Right cardiac atrium (tissue), 5 donors: ENCODE results near the gene WDR77. TPM values are rescaled to one million over a fixed set of nuclear protein-coding genes. Genes with fewer than 3 reads are reported as not detected.

ENCODE experiments used
- ATAC-seq, 2 donors: fragments of 200-7000 bp; cut with Tn5 transposase; one replicate each; pipeline versions ENCODE4 v1.8.0 to v1.9.1; 2020; ENCODE audit warnings: moderate library complexity in 2 of 2, mild to moderate bottlenecking in 1 of 2
- DNase-seq, 3 donors: peaks; one replicate each; pipeline ENCODE4 v3.0.0-alpha.2; 2020
- H3K27ac ChIP-seq: one replicate; pipeline ENCODE4 v1.5.1; 2013; ENCODE audit warnings: mild to moderate bottlenecking, low read length, control low read depth, moderate library complexity
- H3K27me3 ChIP-seq: one replicate; pipeline ENCODE4 v1.6.1; 2013; ENCODE audit not compliant: control insufficient read depth, insufficient read depth
- H3K4me1 ChIP-seq: one replicate; pipeline ENCODE4 v1.6.1; 2013; ENCODE audit warnings: low read length; ENCODE audit not compliant: control insufficient read depth, insufficient read depth
- H3K4me3 ChIP-seq: one replicate; pipeline ENCODE4 v1.5.1; 2013; ENCODE audit warnings: low read length, control low read depth
- H3K9me3 ChIP-seq: one replicate; pipeline ENCODE4 v1.6.1; 2013; ENCODE audit warnings: low read length; ENCODE audit not compliant: control insufficient read depth
- WGBS: extraction: QIAGEN DNeasy Blood & Tissue Kit; methylation state at CpG from one replicate; pipeline ENCODE4 v1.1.7; 2013; 5-methylcytosine and 5-hydroxymethylcytosine counted together
- intact Hi-C, 4 donors: fragments of 100-400 bp; cut with DNase I; formaldehyde crosslinking; loops; one replicate each; pipeline versions ENCODE4 v1.11.0 to v1.14.0; 2022 to 2023
- polyA plus RNA-seq: library from polyadenylated mRNA; stranded (reverse); fragments of 200-250 nt; gene quantifications from one replicate; pipeline ENCODE4 v1.2.3, GENCODE V29; 2013
- total RNA-seq, 4 donors: library from RNA; stranded (reverse); fragmentation: NEBNext Ultra II Directional; extraction: Animal tissue kit (Norgen Biotek cat#: 25700); gene quantifications; one replicate each; pipeline ENCODE4 v1.2.1, GENCODE V29; 2021
- donor health status: healthy with polysubstance abuse.
- donor health status: DM: no; HTN: yes; CAD: no.
- donor health status: DM: no; HTN: no; CAD: no.
- donor health status: DM: no; HTN: yes; CAD: no; lungs with severe emphysema.
- donor health status: DM: yes; HTN: yes; CAD: no.

Gene WDR77
- total and polyA plus RNA-seq, 5 donors, result 24.1 to 29.2 (median 28.2) TPM

- no peaks in the 10 kb centered on the region for H3K4me1 ChIP-seq
- no peaks in the 10 kb centered on the region for H3K9me3 ChIP-seq
- intact Hi-C loops, result loop anchor here in 3 of 4 donors (10.0 kb wide), 2 partner anchors 271 to 281 kb away; partner anchors contain the start of gene DDX20 (in 1 of the 3)
- H3K27me3 ChIP-seq, result no peaks in the 10 kb centered on the region
- no peak overlapping the region for H3K27ac ChIP-seq
- no peak overlapping the region for H3K4me3 ChIP-seq
- DNase-seq, result no peak
- ATAC-seq, result no peak
- WGBS, result 74% methylated on average over 2 of the region's 2 CpGs
Observed at GRCh38 chr1:111483876-111484275, 34.8 kb upstream of the WDR77 start.

- Histone ChIP-seq H3K4me1 (no peaks in the 10 kb centered on the region), H3K4me3 (no peak overlapping the region), H3K9me3 (no peaks in the 10 kb centered on the region), H3K27ac (no peak overlapping the region), H3K27me3 (no peaks in the 10 kb centered on the region)
- DNase-seq, result no peak
- intact Hi-C loops, result loop anchor here in 3 of 4 donors (10.0 kb wide), 2 partner anchors 272 to 282 kb away; partner anchors contain the start of gene DDX20 (in 1 of the 3)
- WGBS, result 47% methylated on average over 3 of the region's 3 CpGs
- no peak for ATAC-seq
Observed at GRCh38 chr1:111483166-111483565, 34.1 kb upstream of the WDR77 start.

GRCh38 chr1:111481387-111482221 lies 32.5 kb upstream of the WDR77 start:
- Histone ChIP-seq H3K27me3 (no peaks in the 10 kb centered on the region), H3K9me3 (no peaks in the 10 kb centered on the region), H3K4me1 (peaks cover 5% of the 10 kb centered on the region), H3K4me3 (no peak overlapping the region), H3K27ac (no peak overlapping the region)
- ATAC-seq, result peak; percentile 95
- peak; percentile 75 to 91 (median 89) for DNase-seq
- WGBS, result 24% methylated on average over 8 of the region's 8 CpGs
- intact Hi-C loops, result loop anchor here in 3 of 4 donors (10.0 kb wide), 2 partner anchors 273 to 283 kb away; partner anchors contain the start of gene DDX20 (in 1 of the 3)

- DNase-seq (no peak), ATAC-seq (no peak)
- intact Hi-C loops, result loop anchor here in 3 of 4 donors (10.0 kb wide), 2 partner anchors 274 to 284 kb away; partner anchors contain the start of gene DDX20 (in 1 of the 3)
- Histone ChIP-seq H3K9me3 (no peaks in the 10 kb centered on the region), H3K27ac (no peak overlapping the region), H3K4me1 (peaks cover 6% of the 10 kb centered on the region), H3K27me3 (no peaks in the 10 kb centered on the region), H3K4me3 (no peak overlapping the region)
- 68% methylated on average over 1 of the region's 1 CpG for WGBS
Observed at GRCh38 chr1:111480674-111481073, 31.6 kb upstream of the WDR77 start.

- WGBS, result 38% methylated on average over 2 of the region's 2 CpGs
- no peak overlapping the region for H3K27ac ChIP-seq
- no peak overlapping the region for H3K4me3 ChIP-seq
- peaks cover 6% of the 10 kb centered on the region for H3K4me1 ChIP-seq
- DNase-seq (no peak), ATAC-seq (no peak)
- no peaks in the 10 kb centered on the region for H3K27me3 ChIP-seq
- intact Hi-C loops, result no loop called here
- H3K9me3 ChIP-seq, result no peaks in the 10 kb centered on the region
Observed at GRCh38 chr1:111476761-111477309, 27.8 kb upstream of the WDR77 start.

- Histone ChIP-seq H3K9me3 (no peaks in the 10 kb centered on the region), H3K4me1 (peaks cover 6% of the 10 kb centered on the region), H3K4me3 (no peak overlapping the region), H3K27ac (no peak overlapping the region), H3K27me3 (no peaks in the 10 kb centered on the region)
- DNase-seq (no peak), ATAC-seq (no peak)
- intact Hi-C loops, result no loop called here
Observed at GRCh38 chr1:111476214-111476613, 27.2 kb upstream of the WDR77 start.

- H3K27ac ChIP-seq, result peak overlapping the region; percentile 13
- peaks cover 6% of the 10 kb centered on the region for H3K4me1 ChIP-seq
Observed at GRCh38 chr1:111475701-111476100, 26.6 kb upstream of the WDR77 start.

GRCh38 chr1:111474521-111474920 lies 25.5 kb upstream of the WDR77 start:
- Histone ChIP-seq H3K4me3 (peak overlapping the region; percentile 2), H3K27me3 (no peaks in the 10 kb centered on the region), H3K9me3 (no peaks in the 10 kb centered on the region), H3K27ac (peak overlapping the region; percentile 16), H3K4me1 (peaks cover 6% of the 10 kb centered on the region)
- WGBS, result 29% methylated on average over 4 of the region's 4 CpGs
- ATAC-seq (no peak), DNase-seq (no peak)
- intact Hi-C loops, result no loop called here

More at GRCh38 chr1:111475701-111476100, 26.6 kb upstream of the WDR77 start:
- no peak for ATAC-seq
- Histone ChIP-seq H3K4me3 (no peak overlapping the region), H3K27me3 (no peaks in the 10 kb centered on the region), H3K9me3 (no peaks in the 10 kb centered on the region)
- WGBS, result 92% methylated on average over 5 of the region's 5 CpGs
- DNase-seq, result no peak
- intact Hi-C loops, result no loop called here

GRCh38 chr1:111474106-111474505 lies 25.1 kb upstream of the WDR77 start:
- Histone ChIP-seq H3K4me3 (peak overlapping the region; percentile 2), H3K9me3 (no peaks in the 10 kb centered on the region), H3K27ac (no peak overlapping the region), H3K27me3 (no peaks in the 10 kb centered on the region), H3K4me1 (peaks cover 6% of the 10 kb centered on the region)
- ATAC-seq, result peak; percentile 31 to 68
- DNase-seq, result no peak
- 15% methylated on average over 5 of the region's 5 CpGs for WGBS
- intact Hi-C loops, result no loop called here

- H3K27ac ChIP-seq, result peak overlapping the region; percentile 38
- H3K4me3 ChIP-seq, result no peak overlapping the region
- H3K27me3 ChIP-seq, result no peaks in the 10 kb centered on the region
- ATAC-seq, result no peak
- 91% methylated on average over 3 of the region's 3 CpGs for WGBS
- no peaks in the 10 kb centered on the region for H3K9me3 ChIP-seq
- intact Hi-C loops, result no loop called here
- DNase-seq, result no peak
- peaks cover 3% of the 10 kb centered on the region for H3K4me1 ChIP-seq
Observed at GRCh38 chr1:111471538-111471937, 22.5 kb upstream of the WDR77 start.

- no peak overlapping the region for H3K27ac ChIP-seq
- no peaks in the 10 kb centered on the region for H3K27me3 ChIP-seq
- intact Hi-C loops, result no loop called here
- DNase-seq, result peak; percentile 36 to 73 (median 63)
- no peak overlapping the region for H3K4me3 ChIP-seq
- H3K4me1 ChIP-seq, result peaks cover 2% of the 10 kb centered on the region
- ATAC-seq, result peak; percentile 53 to 61
- no peaks in the 10 kb centered on the region for H3K9me3 ChIP-seq
- 57% methylated on average over 3 of the region's 3 CpGs for WGBS
Observed at GRCh38 chr1:111471012-111471411, 22.0 kb upstream of the WDR77 start.
